GM10266 (cell line): ENCODE results near the gene THSD4.

ENCODE experiments used
- DNase-seq: peaks from one replicate; pipeline ENCODE4 v3.0.0; 2012; ENCODE audit errors: extremely low spot score
- TF ChIP-seq, protein P1 (sequence below): IDR thresholded peaks from 2 replicates; pipeline ENCODE4 v1.5.1; 2012; ENCODE audit warnings: mild to moderate bottlenecking, low read depth; ENCODE audit not compliant: control insufficient read depth, insufficient read depth; ENCODE audit errors: missing control alignments

The THSD4 gene

DNA sequence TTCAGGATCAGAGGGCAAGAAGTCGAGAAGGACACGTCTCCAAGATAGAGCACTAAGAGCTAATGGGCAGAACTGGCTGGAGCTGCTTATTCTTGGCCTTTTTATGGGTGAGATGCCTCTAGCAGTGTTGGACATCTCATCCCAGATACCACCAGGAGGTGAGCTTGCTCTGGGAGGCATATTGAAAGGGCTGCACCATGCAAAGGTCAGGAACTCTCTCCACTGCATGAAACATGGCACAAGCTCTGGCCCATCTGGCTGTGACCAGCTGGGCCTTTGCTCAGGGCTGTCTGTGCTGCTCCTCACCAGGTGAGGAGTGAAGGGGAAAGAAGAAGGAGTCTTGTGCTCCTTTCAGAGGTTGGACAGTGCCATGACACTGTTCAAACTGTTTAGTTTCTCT is 188.7 kb downstream of the THSD4 start:
- TF ChIP-seq, protein P1, sequence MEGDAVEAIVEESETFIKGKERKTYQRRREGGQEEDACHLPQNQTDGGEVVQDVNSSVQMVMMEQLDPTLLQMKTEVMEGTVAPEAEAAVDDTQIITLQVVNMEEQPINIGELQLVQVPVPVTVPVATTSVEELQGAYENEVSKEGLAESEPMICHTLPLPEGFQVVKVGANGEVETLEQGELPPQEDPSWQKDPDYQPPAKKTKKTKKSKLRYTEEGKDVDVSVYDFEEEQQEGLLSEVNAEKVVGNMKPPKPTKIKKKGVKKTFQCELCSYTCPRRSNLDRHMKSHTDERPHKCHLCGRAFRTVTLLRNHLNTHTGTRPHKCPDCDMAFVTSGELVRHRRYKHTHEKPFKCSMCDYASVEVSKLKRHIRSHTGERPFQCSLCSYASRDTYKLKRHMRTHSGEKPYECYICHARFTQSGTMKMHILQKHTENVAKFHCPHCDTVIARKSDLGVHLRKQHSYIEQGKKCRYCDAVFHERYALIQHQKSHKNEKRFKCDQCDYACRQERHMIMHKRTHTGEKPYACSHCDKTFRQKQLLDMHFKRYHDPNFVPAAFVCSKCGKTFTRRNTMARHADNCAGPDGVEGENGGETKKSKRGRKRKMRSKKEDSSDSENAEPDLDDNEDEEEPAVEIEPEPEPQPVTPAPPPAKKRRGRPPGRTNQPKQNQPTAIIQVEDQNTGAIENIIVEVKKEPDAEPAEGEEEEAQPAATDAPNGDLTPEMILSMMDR, result no peak

GRCh38 chr15:71304681-71305080 is 189.4 kb downstream of the THSD4 start:
- DNase-seq, result no peak
- TF ChIP-seq, protein P1, result no peak

More for the DNA sequence above, 188.7 kb downstream of the THSD4 start:
- DNase-seq, result no peak

DNA sequence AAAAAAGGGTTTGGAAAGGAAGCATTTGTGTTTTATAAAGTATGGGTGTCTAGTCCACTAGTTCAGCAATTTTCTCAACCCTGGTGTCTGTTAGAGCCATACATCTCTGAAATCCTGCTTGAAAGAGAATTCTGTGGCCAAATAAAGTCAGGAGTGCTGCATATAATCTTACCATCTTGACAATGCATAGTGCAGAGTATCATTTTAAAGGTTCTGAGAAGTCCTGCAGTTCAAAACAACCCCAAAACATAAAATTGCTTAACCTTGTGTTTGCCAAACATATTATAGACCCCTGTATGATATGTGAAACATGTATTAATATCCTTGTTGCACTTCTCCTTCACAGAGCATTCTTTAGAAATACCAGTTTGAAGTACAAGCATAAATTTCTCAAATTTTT is 191.3 kb downstream of the THSD4 start:
- DNase-seq, result no peak
- TF ChIP-seq, protein P1, result no peak

GRCh38 chr15:71312194-71312708 is 197.0 kb downstream of the THSD4 start:
- no peak for DNase-seq
- TF ChIP-seq, protein P1, result no peak

- DNase-seq, result no peak
- TF ChIP-seq, protein P1, result no peak
These were observed 197.6 kb downstream of the THSD4 start for GRCh38 chr15:71312731-71313460.

GRCh38 chr15:71313806-71314205 is 198.5 kb downstream of the THSD4 start:
- TF ChIP-seq, protein P1, result no peak
- DNase-seq, result no peak

- TF ChIP-seq, protein P1, result no peak
These were observed 199.8 kb downstream of the THSD4 start for GRCh38 chr15:71314956-71315537.

More at GRCh38 chr15:71314956-71315537, 199.8 kb downstream of the THSD4 start:
- DNase-seq, result no peak
